K562 (cell line): ENCODE data around the gene PITPNM3. TPM values are rescaled to one million over a fixed set of nuclear protein-coding genes. Genes with fewer than 3 reads are reported as not detected.

Experiments used
- CAMTA2 ChIP-seq: fragments of 250-450 bp; sonication (Bioruptor Pico); conservative IDR thresholded peaks from 2 replicates; pipeline ENCODE4 v1.5.1; 2022
- DNMT1 ChIP-seq: fragments of 450-650 bp; IDR thresholded peaks from 2 replicates; pipeline ENCODE4 v1.6.1; 2016; ENCODE audit warnings: antibody characterized with exemption, mild to moderate bottlenecking
- LCOR ChIP-seq: sonication (generic); formaldehyde crosslinking; IDR thresholded peaks from 2 replicates; pipeline ENCODE4 v1.8.0; 2022; ENCODE audit warnings: mild to moderate bottlenecking, missing genetic modification reagents
- NR0B1 ChIP-seq: fragments of 450-650 bp; IDR thresholded peaks from one replicate; pipeline ENCODE4 v1.6.1; 2018; ENCODE audit warnings: mild to moderate bottlenecking, moderate library complexity; ENCODE audit not compliant: partially characterized antibody
- NR4A1 ChIP-seq, 2 experiments: fragments of 250-450 bp in 1 of 2; fragments of 450-650 bp in 1 of 2; sonication (Bioruptor Pico) in 1 of 2; IDR thresholded peaks; 2 replicates each; pipeline versions ENCODE4 v1.4.0 to v1.6.1; 2016 to 2020; ENCODE audit warnings: mild to moderate bottlenecking in 2 of 2, missing compliant biosample characterization in 1 of 2, missing genetic modification characterization in 1 of 2, moderate library complexity in 1 of 2
- PTBP1 ChIP-seq: fragments of 200-400 bp; formaldehyde crosslinking; IDR thresholded peaks from 2 replicates; pipeline ENCODE4 v1.6.1; 2017; ENCODE audit warnings: low read depth, low read length
- RBM14 ChIP-seq: fragments of 200-400 bp; formaldehyde crosslinking; IDR thresholded peaks from 2 replicates; pipeline ENCODE4 v1.6.1; 2018; ENCODE audit warnings: low read depth, mild to moderate bottlenecking, low read length, moderate library complexity, borderline replicate concordance; ENCODE audit not compliant: insufficient read depth
- RBM25 ChIP-seq: fragments of 200-400 bp; formaldehyde crosslinking; IDR thresholded peaks from 2 replicates; pipeline ENCODE4 v1.6.1; 2018; ENCODE audit warnings: low read length, low read depth, moderate library complexity; ENCODE audit not compliant: severe bottlenecking
- RBM39 ChIP-seq: fragments of 200-400 bp; formaldehyde crosslinking; optimal IDR thresholded peaks from 2 replicates; pipeline ENCODE3; 2018; ENCODE audit warnings: low read depth, low read length
- RCOR1 ChIP-seq, 2 experiments: IDR thresholded peaks; 2 replicates each; pipeline ENCODE4 v1.6.1; 2012; ENCODE audit warnings: low read depth in 2 of 2, low read length in 2 of 2, borderline replicate concordance in 1 of 2, improper control_type of control experiment in 1 of 2
- ZNF644 ChIP-seq: fragments of 200-800 bp; sonication (Bioruptor generic); IDR thresholded peaks from 2 replicates; pipeline ENCODE4 v1.6.1; 2016; ENCODE audit warnings: low read depth, missing genetic modification characterization, missing compliant biosample characterization
- ZNF699 ChIP-seq: fragments of 250-450 bp; sonication (Bioruptor Pico); IDR thresholded peaks from 2 replicates; pipeline ENCODE4 v1.8.0; 2021; ENCODE audit warnings: mild to moderate bottlenecking, moderate library complexity; ENCODE audit not compliant: insufficient replicate concordance
- ZNF830 ChIP-seq: fragments of 250-450 bp; sonication (Bioruptor Pico); IDR thresholded peaks from 2 replicates; pipeline ENCODE4 v1.5.0; 2021; ENCODE audit warnings: mild to moderate bottlenecking
- polyA plus RNA-seq, 8 experiments: library from polyadenylated mRNA; depleted of rRNA in 4 of 8; stranded (reverse) in 5 of 8; unstranded in 3 of 8; fragments of >200 nt; fragmentation: Nextera tagmentation in 2 of 8; fragmentation: Illumina TruSeq in 1 of 8; extraction: Ambion mirVana in 2 of 8; extraction: Trizol in 1 of 8; gene quantifications; 2 replicates each; pipeline versions ENCODE4 v1.2.1 to v1.2.3, GENCODE V29; 2011 to 2014; ENCODE audit warnings: inconsistent platforms in 1 of 8, missing spikeins in 1 of 8
- total RNA-seq, 7 experiments: library from RNA; depleted of rRNA in 6 of 7; stranded (reverse); fragments of >200 nt in 6 of 7; fragmentation: Illumina TruSeq in 2 of 7; extraction: Trizol in 2 of 7; gene quantifications; 2 replicates each; pipeline versions ENCODE4 v1.2.1 to v1.2.3, GENCODE V29; 2011 to 2021; ENCODE audit warnings: low replicate concordance in 1 of 7
- TF ChIP-seq, protein P1 (sequence below): fragments of 450-650 bp; formaldehyde crosslinking; IDR thresholded peaks from 2 replicates; pipeline ENCODE4 v1.4.0; 2020; ENCODE audit warnings: mild to moderate bottlenecking, moderate library complexity
- TF ChIP-seq, protein P2 (sequence below): IDR thresholded peaks from 2 replicates; pipeline ENCODE4 v1.6.1; 2012; ENCODE audit warnings: low read depth, low read length, improper control_type of control experiment, borderline replicate concordance
- TF ChIP-seq, protein P3 (sequence below), 2 experiments: fragments of 450-650 bp in 1 of 2; sonication (generic) in 1 of 2; formaldehyde crosslinking in 1 of 2; IDR thresholded peaks in 1 of 2; conservative IDR thresholded peaks in 1 of 2; 2 replicates each; pipeline versions ENCODE4 v1.6.1 to v1.8.1; 2016 to 2023; ENCODE audit warnings: mild to moderate bottlenecking in 2 of 2, moderate library complexity in 2 of 2, inconsistent platforms in 1 of 2, missing genetic modification reagents in 1 of 2

The PITPNM3 gene
- total and polyA plus RNA-seq, 9 of the 15 experiments (the other 6 are each of a cell fraction or from before 2014, with no cell fraction given) = 0.14 to 0.38 (median 0.22) TPM; not detected in 2

DNA sequence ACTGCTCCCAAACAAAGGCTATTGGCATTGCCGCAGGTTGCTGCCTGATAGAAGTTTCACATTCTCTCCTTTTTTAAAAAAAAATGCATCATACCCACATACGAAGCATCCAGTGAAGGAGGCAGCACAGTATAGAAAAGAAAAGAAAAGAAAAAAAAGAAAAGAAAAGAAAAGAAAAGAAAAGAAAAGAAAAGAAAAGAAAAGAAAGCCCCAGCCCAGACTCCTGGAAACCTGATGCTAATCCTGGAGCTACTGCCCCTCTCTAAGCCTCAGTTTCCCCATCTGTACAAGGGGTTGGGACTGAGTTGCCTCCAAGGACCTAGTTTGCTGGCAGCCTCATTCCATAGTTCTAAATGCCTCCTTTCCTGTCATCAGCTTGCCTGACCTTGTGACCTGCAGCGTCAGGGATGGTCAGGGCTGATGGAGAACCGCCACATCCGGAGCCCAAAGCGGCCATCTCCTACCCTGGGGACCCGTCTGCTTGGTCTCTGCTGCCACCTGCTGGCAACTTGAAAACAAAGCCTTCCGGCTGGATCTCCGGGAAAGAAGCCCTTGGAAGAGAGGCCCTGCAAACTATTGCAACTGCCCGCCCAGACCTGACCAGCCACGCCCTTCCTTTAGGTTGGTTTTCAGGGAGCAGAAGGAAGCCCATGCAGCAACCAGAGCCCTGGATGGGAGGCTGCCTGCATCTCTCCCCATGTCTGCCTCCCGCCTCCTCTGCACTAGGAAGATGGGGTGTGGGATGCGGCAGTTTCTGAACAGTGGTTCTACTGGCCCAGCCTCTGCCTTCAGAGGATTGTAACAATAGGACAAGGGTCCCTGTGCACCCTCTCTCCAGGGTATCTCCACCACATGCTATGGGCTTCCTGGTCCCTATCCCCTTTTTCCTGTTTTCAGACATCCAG, 134.4 kb downstream of the PITPNM3 start (continued):
- TF ChIP-seq, protein P1, sequence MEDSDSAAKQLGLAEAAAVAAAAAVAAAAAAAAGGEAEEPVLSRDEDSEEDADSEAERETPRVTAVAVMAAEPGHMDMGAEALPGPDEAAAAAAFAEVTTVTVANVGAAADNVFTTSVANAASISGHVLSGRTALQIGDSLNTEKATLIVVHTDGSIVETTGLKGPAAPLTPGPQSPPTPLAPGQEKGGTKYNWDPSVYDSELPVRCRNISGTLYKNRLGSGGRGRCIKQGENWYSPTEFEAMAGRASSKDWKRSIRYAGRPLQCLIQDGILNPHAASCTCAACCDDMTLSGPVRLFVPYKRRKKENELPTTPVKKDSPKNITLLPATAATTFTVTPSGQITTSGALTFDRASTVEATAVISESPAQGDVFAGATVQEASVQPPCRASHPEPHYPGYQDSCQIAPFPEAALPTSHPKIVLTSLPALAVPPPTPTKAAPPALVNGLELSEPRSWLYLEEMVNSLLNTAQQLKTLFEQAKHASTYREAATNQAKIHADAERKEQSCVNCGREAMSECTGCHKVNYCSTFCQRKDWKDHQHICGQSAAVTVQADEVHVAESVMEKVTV (CRISPR knock-in tag) = peak; percentile 74
- TF ChIP-seq, protein P2, sequence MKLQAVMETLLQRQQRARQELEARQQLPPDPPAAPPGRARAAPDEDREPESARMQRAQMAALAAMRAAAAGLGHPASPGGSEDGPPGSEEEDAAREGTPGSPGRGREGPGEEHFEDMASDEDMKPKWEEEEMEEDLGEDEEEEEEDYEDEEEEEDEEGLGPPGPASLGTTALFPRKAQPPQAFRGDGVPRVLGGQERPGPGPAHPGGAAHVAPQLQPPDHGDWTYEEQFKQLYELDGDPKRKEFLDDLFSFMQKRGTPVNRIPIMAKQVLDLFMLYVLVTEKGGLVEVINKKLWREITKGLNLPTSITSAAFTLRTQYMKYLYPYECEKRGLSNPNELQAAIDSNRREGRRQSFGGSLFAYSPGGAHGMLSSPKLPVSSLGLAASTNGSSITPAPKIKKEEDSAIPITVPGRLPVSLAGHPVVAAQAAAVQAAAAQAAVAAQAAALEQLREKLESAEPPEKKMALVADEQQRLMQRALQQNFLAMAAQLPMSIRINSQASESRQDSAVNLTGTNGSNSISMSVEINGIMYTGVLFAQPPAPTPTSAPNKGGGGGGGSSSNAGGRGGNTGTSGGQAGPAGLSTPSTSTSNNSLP = no peak
- TF ChIP-seq RBM25 (no peak), ZNF644 (tag) (no peak), RBM39 (no peak), ZNF830 (no peak), ZNF699 (CRISPR knock-in tag) (no peak), DNMT1 (no peak), LCOR (CRISPR knock-in tag) (0 out of 2 replicates have a peak, but pooled peaks have one; percentile 37), RCOR1 (IDR thresholded peaks at IDR 0.05; ENCODE audit: borderline replicate concordance in 1 of 2, low read depth in 2 of 2, low read length in 2 of 2) (peak; percentile 42 to 92; a peak in 3 of 4 replicates), CAMTA2 (CRISPR knock-in tag) (no peak), NR4A1 (CRISPR knock-in tag; IDR thresholded peaks at IDR 0.05) (no peak), NR4A1 (tag; IDR thresholded peaks at IDR 0.05) (no peak), PTBP1 (no peak), RBM14 (no peak), NR0B1 (no peak)
- TF ChIP-seq, protein P3, sequence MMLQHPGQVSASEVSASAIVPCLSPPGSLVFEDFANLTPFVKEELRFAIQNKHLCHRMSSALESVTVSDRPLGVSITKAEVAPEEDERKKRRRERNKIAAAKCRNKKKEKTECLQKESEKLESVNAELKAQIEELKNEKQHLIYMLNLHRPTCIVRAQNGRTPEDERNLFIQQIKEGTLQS (IDR thresholded peaks at IDR 0.05) = no peak
- TF ChIP-seq, protein P3 (CRISPR knock-in tag; conservative IDR thresholded peaks at IDR 0.05) = no peak
